ENCODE data around the gene GOLGA2. TPM values are rescaled to one million over a fixed set of nuclear protein-coding genes. Genes with fewer than 3 reads are reported as not detected.
A peak's percentile ranks its signal among the peaks of the same experiment; 100 is the strongest.

GOLGA2 gene
- total RNA-seq, 1 donor from 2014 or later, result 53.5 TPM

- TF ChIP-seq CTCF (IDR thresholded peaks at IDR 0.05), result no peak
- Mint-ChIP-seq H3K27me3 (peaks cover 1% of the 10 kb centered on the region), H3K4me1 (peaks cover 29% of the 10 kb centered on the region), H3K4me3 (peak overlapping the region; percentile 83), H3K27ac (peak overlapping the region; percentile 79), H3K36me3 (ENCODE audit: low read depth) (no peaks in the 10 kb centered on the region), H3K9me3 (no peaks in the 10 kb centered on the region)
- ChIA-PET CTCF (interaction anchor here (0.7 to 1.7 kb wide), 3 partner anchors 9 to 112 kb away, joined by 3 to 4 read pairs (median 3); partner anchors contain the start of genes GOLGA2 and SWI5), POLR2A (interaction anchor here (0.5 to 1.8 kb wide), 11 partner anchors 9 to 928 kb away, joined by 3 to 29 read pairs (median 4); partner anchors contain the start of genes BBLN, CIZ1, GOLGA2 and IER5L)
- intact Hi-C loops (cut with micrococcal nuclease), result loop anchor here (1.0 to 2.0 kb wide), 8 partner anchors 26 to 206 kb away; partner anchors contain the start of genes BBLN, COQ4, DNM1 and GOLGA2
- ATAC-seq (ENCODE audit: low read depth), result peak; percentile 98
- peak; percentile 99 for DNase-seq
Observed at GRCh38 chr9:128249908-128250838, 25.6 kb downstream of the GOLGA2 start.

GRCh38 chr9:128249558-128249907 lies 26.3 kb downstream of the GOLGA2 start:
- Mint-ChIP-seq H3K27me3 (no peaks in the 10 kb centered on the region), H3K4me3 (peak overlapping the region; percentile 83), H3K36me3 (ENCODE audit: low read depth) (no peaks in the 10 kb centered on the region), H3K27ac (peak overlapping the region; percentile 79), H3K4me1 (peaks cover 30% of the 10 kb centered on the region), H3K9me3 (no peaks in the 10 kb centered on the region)
- TF ChIP-seq CTCF (IDR thresholded peaks at IDR 0.05), result no peak
- ChIA-PET CTCF (interaction anchor here (1.7 kb wide), 1 partner anchor 113 kb away, joined by 4 read pairs; no protein-coding TSS in a partner anchor), POLR2A (interaction anchor here (0.6 to 1.8 kb wide), 3 partner anchors 8 to 929 kb away, joined by 3 to 6 read pairs (median 6); partner anchors contain the start of gene IER5L)
- DNase-seq, result no peak
- no peak for ATAC-seq (ENCODE audit: low read depth)
- intact Hi-C loops (cut with micrococcal nuclease), result no loop called here

GRCh38 chr9:128247226-128247803 lies 28.5 kb downstream of the GOLGA2 start:
- H3K27me3 Mint-ChIP-seq, result peaks cover 8% of the 10 kb centered on the region
- H3K27ac Mint-ChIP-seq, result no peak overlapping the region
- no peaks in the 10 kb centered on the region for H3K9me3 Mint-ChIP-seq
- POLR2A ChIA-PET, result no interaction called here
- ATAC-seq (ENCODE audit: low read depth), result no peak
- TF ChIP-seq CTCF (IDR thresholded peaks at IDR 0.05), result no peak
- CTCF ChIA-PET, result no interaction called here
- H3K4me3 Mint-ChIP-seq, result no peak overlapping the region
- intact Hi-C loops (cut with micrococcal nuclease), result no loop called here
- no peaks in the 10 kb centered on the region for H3K36me3 Mint-ChIP-seq (ENCODE audit: low read depth)
- peaks cover 27% of the 10 kb centered on the region for H3K4me1 Mint-ChIP-seq
- no peak for DNase-seq

DNA sequence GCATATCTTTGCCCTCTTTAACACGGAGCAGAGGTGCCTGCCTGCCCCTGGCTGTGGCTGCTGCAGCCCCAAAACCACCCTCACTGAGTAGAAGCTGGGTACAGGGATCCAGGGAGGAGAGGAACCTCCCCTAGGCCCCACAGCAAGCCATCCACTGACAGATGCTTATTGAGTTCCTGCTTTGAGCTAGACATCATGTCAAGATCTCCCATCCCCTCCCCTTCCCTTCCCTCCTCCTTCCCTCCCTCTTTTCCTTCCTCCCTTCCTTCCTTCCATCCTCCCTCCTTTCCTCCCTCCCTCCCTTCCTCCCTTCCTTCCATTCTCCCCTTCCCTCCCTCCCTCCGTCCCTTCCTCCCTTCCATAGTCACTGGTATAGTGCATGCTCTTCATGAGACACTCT lies 29.3 kb downstream of the GOLGA2 start:
- Mint-ChIP-seq H3K27me3 (peaks cover 16% of the 10 kb centered on the region), H3K4me3 (no peak overlapping the region), H3K27ac (no peak overlapping the region), H3K4me1 (peaks cover 21% of the 10 kb centered on the region), H3K36me3 (ENCODE audit: low read depth) (no peaks in the 10 kb centered on the region), H3K9me3 (no peaks in the 10 kb centered on the region)
- DNase-seq (no peak), ATAC-seq (ENCODE audit: low read depth) (no peak)
- ChIA-PET CTCF (interaction anchor here (1.3 kb wide), 1 partner anchor 9 kb away, joined by 3 read pairs; no protein-coding TSS in a partner anchor), POLR2A (interaction anchor here (0.6 kb wide), 1 partner anchor 236 kb away, joined by 3 read pairs; no protein-coding TSS in a partner anchor)
- intact Hi-C loops (cut with micrococcal nuclease), result no loop called here
- TF ChIP-seq CTCF (IDR thresholded peaks at IDR 0.05), result no peak

Data from activated B cell treated with CpG ODN at 0.5 μM for 24 hours (primary cell).